Measurements from ENCODE around the gene BPGM. TPM values are rescaled to one million over a fixed set of nuclear protein-coding genes. Genes with fewer than 3 reads are reported as not detected.

Gene BPGM
- total RNA-seq, 1 donor: 64.8 TPM

DNA sequence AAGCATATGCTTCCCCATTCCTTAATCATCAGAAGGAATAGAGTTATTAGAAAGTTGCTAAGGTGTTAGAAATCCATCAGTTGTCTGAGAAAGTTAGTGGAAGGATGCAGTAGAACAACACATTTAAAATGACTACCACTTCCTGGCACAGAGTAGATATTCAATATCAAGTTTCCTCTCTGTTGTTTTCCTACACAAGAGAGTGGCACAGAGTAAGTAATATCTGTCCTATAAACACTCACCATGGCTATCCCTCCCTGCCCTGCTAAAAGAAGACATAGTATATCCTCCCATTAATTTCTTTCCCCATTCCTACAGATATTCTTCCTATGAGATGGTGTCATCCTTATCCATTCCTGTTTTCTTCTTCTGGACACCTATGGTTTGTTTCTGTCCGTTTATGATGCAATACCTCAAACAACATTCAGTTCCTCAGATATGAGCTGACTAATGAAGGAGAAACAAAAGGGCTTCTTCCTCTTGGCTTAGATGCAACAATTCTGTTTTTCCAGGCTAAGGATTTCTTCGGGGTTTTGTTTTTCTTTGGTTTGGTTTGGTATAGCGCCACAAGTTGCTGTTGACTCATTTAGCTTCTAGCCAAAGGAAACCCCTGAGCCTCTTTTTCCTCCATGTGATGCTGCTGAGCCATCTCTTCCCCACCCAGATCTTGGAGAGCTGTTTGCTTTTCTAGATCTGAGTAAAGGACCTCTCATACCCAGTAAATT, 32.9 kb upstream of the BPGM start:
- Histone ChIP-seq H3K79me2 (ENCODE audit: insufficient read depth, low read length) (no peaks in the 10 kb centered on the region), H3K4me2 (ENCODE audit: insufficient read depth, low read length) (peak overlapping the region; percentile 59), H3K9me3 (ENCODE audit: low read depth, low read length) (no peaks in the 10 kb centered on the region), H3K4me1 (ENCODE audit: insufficient read depth, low read length) (peaks cover 36% of the 10 kb centered on the region), H3K4me3 (ENCODE audit: insufficient read depth, low read length) (no peak overlapping the region), H2AFZ (ENCODE audit: low read length) (no peak overlapping the region), H4K20me1 (ENCODE audit: insufficient read depth, low read length) (no peaks in the 10 kb centered on the region), H3K27ac (ENCODE audit: low read depth, low read length) (peak overlapping the region; percentile 99), H3K36me3 (ENCODE audit: insufficient read depth, low read length) (no peaks in the 10 kb centered on the region), H3K27me3 (ENCODE audit: insufficient read depth, low read length) (no peaks in the 10 kb centered on the region)
- TF ChIP-seq, protein P1, sequence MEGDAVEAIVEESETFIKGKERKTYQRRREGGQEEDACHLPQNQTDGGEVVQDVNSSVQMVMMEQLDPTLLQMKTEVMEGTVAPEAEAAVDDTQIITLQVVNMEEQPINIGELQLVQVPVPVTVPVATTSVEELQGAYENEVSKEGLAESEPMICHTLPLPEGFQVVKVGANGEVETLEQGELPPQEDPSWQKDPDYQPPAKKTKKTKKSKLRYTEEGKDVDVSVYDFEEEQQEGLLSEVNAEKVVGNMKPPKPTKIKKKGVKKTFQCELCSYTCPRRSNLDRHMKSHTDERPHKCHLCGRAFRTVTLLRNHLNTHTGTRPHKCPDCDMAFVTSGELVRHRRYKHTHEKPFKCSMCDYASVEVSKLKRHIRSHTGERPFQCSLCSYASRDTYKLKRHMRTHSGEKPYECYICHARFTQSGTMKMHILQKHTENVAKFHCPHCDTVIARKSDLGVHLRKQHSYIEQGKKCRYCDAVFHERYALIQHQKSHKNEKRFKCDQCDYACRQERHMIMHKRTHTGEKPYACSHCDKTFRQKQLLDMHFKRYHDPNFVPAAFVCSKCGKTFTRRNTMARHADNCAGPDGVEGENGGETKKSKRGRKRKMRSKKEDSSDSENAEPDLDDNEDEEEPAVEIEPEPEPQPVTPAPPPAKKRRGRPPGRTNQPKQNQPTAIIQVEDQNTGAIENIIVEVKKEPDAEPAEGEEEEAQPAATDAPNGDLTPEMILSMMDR (IDR thresholded peaks at IDR 0.05; ENCODE audit: extremely low read depth, low read depth, low read length): no peak
- peak; percentile 72 for DNase-seq (ENCODE audit: insufficient read length, low spot score, missing footprints)

DNA sequence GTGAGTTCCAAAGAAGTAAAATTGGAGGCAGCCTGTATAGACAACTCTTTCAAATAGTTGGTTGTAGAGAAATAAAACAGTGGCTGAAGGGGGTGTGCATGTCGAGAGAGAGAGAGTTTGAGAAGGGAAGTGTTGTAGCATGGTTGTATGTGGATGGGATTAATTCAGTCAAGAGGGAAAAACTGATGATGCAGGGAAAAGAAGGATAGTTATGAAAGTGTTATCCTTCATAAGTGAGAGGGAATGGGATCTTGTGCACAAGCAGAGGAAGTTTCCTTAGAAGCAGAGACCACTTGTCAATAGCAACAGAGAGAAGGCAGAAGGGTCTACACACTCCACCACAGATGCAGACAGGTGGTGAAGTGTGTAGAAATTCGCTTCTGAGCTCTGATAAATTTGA, 30.0 kb upstream of the BPGM start:
- no peaks in the 10 kb centered on the region for H4K20me1 ChIP-seq (ENCODE audit: insufficient read depth, low read length)
- DNase-seq (ENCODE audit: insufficient read length, low spot score, missing footprints): no peak
- no peaks in the 10 kb centered on the region for H3K27me3 ChIP-seq (ENCODE audit: insufficient read depth, low read length)
- TF ChIP-seq, protein P1 (IDR thresholded peaks at IDR 0.05; ENCODE audit: extremely low read depth, low read depth, low read length): no peak
- H3K27ac ChIP-seq (ENCODE audit: low read depth, low read length): no peak overlapping the region
- H3K4me2 ChIP-seq (ENCODE audit: insufficient read depth, low read length): no peak overlapping the region
- H3K4me1 ChIP-seq (ENCODE audit: insufficient read depth, low read length): peaks cover 56% of the 10 kb centered on the region
- no peak overlapping the region for H2AFZ ChIP-seq (ENCODE audit: low read length)
- H3K79me2 ChIP-seq (ENCODE audit: insufficient read depth, low read length): no peaks in the 10 kb centered on the region
- H3K4me3 ChIP-seq (ENCODE audit: insufficient read depth, low read length): no peak overlapping the region
- H3K9me3 ChIP-seq (ENCODE audit: low read depth, low read length): no peaks in the 10 kb centered on the region
- H3K36me3 ChIP-seq (ENCODE audit: insufficient read depth, low read length): no peaks in the 10 kb centered on the region

DNA sequence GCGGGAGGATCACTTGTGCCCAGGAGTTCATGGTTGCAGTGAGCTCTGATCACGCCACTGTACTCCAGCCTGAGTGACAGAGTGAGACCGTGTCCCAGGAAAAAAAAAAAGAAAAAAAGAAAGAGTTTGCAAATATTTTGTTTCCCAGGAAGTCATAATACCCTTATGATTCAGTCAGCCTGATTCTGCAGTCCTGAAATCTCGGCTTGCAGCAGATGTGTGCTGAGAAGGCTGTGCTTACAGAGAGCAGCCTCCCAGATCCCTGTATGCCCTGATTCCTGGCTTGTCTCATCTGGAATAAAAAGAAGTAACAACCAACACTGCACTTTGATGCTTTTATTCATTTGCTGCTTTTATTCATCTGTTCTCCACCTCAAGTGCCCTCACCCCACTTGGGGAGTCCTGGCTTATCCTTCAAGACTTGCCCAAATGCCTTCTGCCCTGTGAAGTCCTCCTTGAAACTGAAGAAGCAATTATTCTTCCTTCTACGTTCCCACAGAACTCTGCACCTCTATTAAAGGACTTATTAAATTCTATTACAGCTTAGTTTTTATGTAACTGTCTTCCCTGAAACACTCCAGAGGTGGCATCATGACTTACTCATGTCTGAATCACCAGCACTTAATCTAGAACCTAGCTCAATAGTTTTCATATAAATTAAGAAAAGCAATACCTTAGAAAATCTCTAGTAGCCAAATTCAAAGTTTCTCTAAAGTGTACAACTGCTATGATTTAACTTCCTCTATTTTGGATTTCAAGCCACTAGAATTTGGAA, 27.7 kb upstream of the BPGM start:
- no peak overlapping the region for H2AFZ ChIP-seq (ENCODE audit: low read length)
- peak; percentile 59 for DNase-seq (ENCODE audit: insufficient read length, low spot score, missing footprints)
- peaks cover 42% of the 10 kb centered on the region for H3K4me1 ChIP-seq (ENCODE audit: insufficient read depth, low read length)
- TF ChIP-seq, protein P1 (IDR thresholded peaks at IDR 0.05; ENCODE audit: extremely low read depth, low read depth, low read length): no peak
- no peaks in the 10 kb centered on the region for H3K36me3 ChIP-seq (ENCODE audit: insufficient read depth, low read length)
- no peaks in the 10 kb centered on the region for H4K20me1 ChIP-seq (ENCODE audit: insufficient read depth, low read length)
- peak overlapping the region; percentile 60 for H3K4me2 ChIP-seq (ENCODE audit: insufficient read depth, low read length)
- H3K9me3 ChIP-seq (ENCODE audit: low read depth, low read length): no peaks in the 10 kb centered on the region
- H3K27me3 ChIP-seq (ENCODE audit: insufficient read depth, low read length): no peaks in the 10 kb centered on the region
- H3K79me2 ChIP-seq (ENCODE audit: insufficient read depth, low read length): no peaks in the 10 kb centered on the region
- H3K4me3 ChIP-seq (ENCODE audit: insufficient read depth, low read length): peak overlapping the region; percentile 14
- H3K27ac ChIP-seq (ENCODE audit: low read depth, low read length): peak overlapping the region; percentile 98
